HepG2 (cell line): Measurements from ENCODE around the gene PHACTR1. TPM values are rescaled to one million over a fixed set of nuclear protein-coding genes. Genes with fewer than 3 reads are reported as not detected.

Experiments used
- CENPX ChIP-seq: sonication (generic); formaldehyde crosslinking; IDR thresholded peaks from 2 replicates; pipeline ENCODE4 v1.9.0; 2021; ENCODE audit warnings: mild to moderate bottlenecking, missing genetic modification reagents, moderate library complexity
- MAFK ChIP-seq, 2 experiments: IDR thresholded peaks in 1 of 2; conservative IDR thresholded peaks in 1 of 2; 2 replicates each; pipeline ENCODE4 v1.6.1; 2011; ENCODE audit warnings: improper control_type of control experiment in 2 of 2, low read length in 2 of 2
- NR2F6 ChIP-seq, 2 experiments: IDR thresholded peaks; 2 replicates each; pipeline ENCODE4 v1.6.1; 2016; ENCODE audit warnings: antibody characterized with exemption in 1 of 2, mild to moderate bottlenecking in 1 of 2
- PAXIP1 ChIP-seq: sonication (generic); formaldehyde crosslinking; conservative IDR thresholded peaks from 2 replicates; pipeline ENCODE4 v1.4.0; 2020; ENCODE audit warnings: mild to moderate bottlenecking, missing genetic modification reagents, moderate library complexity
- PHF5A ChIP-seq: IDR thresholded peaks from one replicate; pipeline ENCODE4 v1.6.1; 2018; ENCODE audit warnings: low read depth, missing genetic modification reagents; ENCODE audit not compliant: unreplicated experiment
- SNAI1 ChIP-seq: sonication (generic); formaldehyde crosslinking; IDR thresholded peaks from 2 replicates; pipeline ENCODE4 v1.5.0; 2020; ENCODE audit warnings: mild to moderate bottlenecking, missing genetic modification reagents, borderline replicate concordance
- TGIF2 ChIP-seq: IDR thresholded peaks from 2 replicates; pipeline ENCODE4 v1.6.1; 2016; ENCODE audit warnings: control low read depth, missing compliant biosample characterization
- TP53 ChIP-seq: sonication (generic); formaldehyde crosslinking; conservative IDR thresholded peaks from 2 replicates; pipeline ENCODE4 v1.4.0; 2020; ENCODE audit warnings: missing genetic modification reagents
- ZC3H13 ChIP-seq: sonication (generic); formaldehyde crosslinking; IDR thresholded peaks from 2 replicates; pipeline ENCODE4 v1.8.1; 2023; ENCODE audit warnings: mild to moderate bottlenecking, missing genetic modification reagents, moderate library complexity
- ZNF121 ChIP-seq: sonication (generic); formaldehyde crosslinking; IDR thresholded peaks from 2 replicates; pipeline ENCODE4 v1.5.0; 2020; ENCODE audit warnings: mild to moderate bottlenecking, missing genetic modification reagents
- ZNF224 ChIP-seq: sonication (generic); formaldehyde crosslinking; IDR thresholded peaks from 2 replicates; pipeline ENCODE4 v1.5.0; 2020; ENCODE audit warnings: mild to moderate bottlenecking, missing genetic modification reagents
- ZNF513 ChIP-seq: sonication (generic); formaldehyde crosslinking; conservative IDR thresholded peaks from 2 replicates; pipeline ENCODE4 v1.5.0; 2020; ENCODE audit warnings: missing genetic modification reagents
- ZNF850 ChIP-seq: sonication (generic); formaldehyde crosslinking; conservative IDR thresholded peaks from 2 replicates; pipeline ENCODE4 v1.9.0; 2021; ENCODE audit warnings: mild to moderate bottlenecking, missing genetic modification reagents
- polyA plus RNA-seq, 8 experiments: library from polyadenylated mRNA; depleted of rRNA in 3 of 8; stranded (reverse) in 7 of 8; unstranded in 1 of 8; fragments of >200 nt; fragmentation: Illumina TruSeq in 4 of 8; extraction: Trizol in 4 of 8; gene quantifications; 2 replicates each; pipeline versions ENCODE4 v1.2.1 to v1.2.3, GENCODE V29; 2011 to 2016; ENCODE audit warnings: low read depth in 4 of 8, missing spikeins in 1 of 8, mixed read lengths in 1 of 8; ENCODE audit not compliant: insufficient read depth in 1 of 8
- total RNA-seq, 5 experiments: library from RNA; depleted of rRNA; stranded (reverse); fragments of >200 nt; fragmentation: Illumina TruSeq; extraction: Trizol; gene quantifications; 2 replicates each; pipeline ENCODE4 v1.2.3, GENCODE V29; 2016; ENCODE audit warnings: low read depth in 1 of 5
- TF ChIP-seq, protein P1 (sequence below): sonication (generic); formaldehyde crosslinking; IDR thresholded peaks from one replicate; pipeline ENCODE4 v1.5.1; 2020; ENCODE audit warnings: mild to moderate bottlenecking, missing genetic modification reagents; ENCODE audit errors: not compliant biosample characterization

PHACTR1 gene
- total and polyA plus RNA-seq, 2 of the 13 experiments (the other 11 are each of a cell fraction or from before 2014, with no cell fraction given): 0.09 TPM; not detected in 1

DNA sequence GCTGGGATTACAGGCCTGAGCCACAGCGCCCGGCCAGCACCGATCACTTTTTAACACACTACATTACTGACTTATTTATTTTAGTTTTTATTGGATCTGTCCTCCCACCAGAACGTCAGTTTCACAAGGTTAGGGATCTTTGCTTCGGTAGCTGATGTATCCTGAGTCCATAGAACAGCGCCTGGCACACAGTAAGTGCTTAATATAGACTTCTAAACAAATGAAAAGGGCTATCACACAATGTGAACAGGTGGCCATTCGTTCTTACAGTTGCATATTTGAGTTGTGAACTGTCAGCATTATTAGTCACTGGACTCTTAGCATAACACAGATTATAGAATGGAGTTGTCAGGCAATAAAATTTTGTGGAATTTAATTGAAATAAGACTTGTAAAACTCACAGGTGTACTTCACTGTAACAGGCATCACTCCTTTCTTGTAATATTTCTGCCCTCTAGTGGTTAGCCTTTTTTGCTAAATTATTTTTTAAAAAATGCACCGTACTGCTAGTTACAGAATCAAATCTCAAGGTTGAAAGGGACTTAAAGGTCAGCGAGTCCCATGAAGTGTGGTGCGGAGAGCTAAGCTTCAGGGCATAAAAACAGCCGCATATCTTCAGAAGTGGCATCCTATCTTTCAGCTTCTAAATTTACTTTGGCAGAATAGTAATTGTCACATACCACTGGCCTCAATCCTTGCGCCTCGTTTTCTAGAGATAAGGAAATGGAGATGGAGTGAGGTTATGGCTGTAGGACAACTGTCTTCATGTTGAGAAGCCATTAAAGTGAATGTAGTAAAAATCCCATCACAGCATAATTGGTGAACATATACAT, 615.2 kb downstream of the PHACTR1 start (continued):
- no peak for TF ChIP-seq TGIF2
- peak in 1 of 2 experiments; percentile 59; a peak in 2 of 4 replicates for TF ChIP-seq MAFK (conservative IDR thresholded peaks at IDR 0.05 in 1 of 2, IDR thresholded peaks at IDR 0.05 in 1 of 2; ENCODE audit: low read length in 2 of 2)
- no peak for TF ChIP-seq ZNF513
- TF ChIP-seq TP53 (CRISPR knock-in tag): no peak
- TF ChIP-seq, protein P1, sequence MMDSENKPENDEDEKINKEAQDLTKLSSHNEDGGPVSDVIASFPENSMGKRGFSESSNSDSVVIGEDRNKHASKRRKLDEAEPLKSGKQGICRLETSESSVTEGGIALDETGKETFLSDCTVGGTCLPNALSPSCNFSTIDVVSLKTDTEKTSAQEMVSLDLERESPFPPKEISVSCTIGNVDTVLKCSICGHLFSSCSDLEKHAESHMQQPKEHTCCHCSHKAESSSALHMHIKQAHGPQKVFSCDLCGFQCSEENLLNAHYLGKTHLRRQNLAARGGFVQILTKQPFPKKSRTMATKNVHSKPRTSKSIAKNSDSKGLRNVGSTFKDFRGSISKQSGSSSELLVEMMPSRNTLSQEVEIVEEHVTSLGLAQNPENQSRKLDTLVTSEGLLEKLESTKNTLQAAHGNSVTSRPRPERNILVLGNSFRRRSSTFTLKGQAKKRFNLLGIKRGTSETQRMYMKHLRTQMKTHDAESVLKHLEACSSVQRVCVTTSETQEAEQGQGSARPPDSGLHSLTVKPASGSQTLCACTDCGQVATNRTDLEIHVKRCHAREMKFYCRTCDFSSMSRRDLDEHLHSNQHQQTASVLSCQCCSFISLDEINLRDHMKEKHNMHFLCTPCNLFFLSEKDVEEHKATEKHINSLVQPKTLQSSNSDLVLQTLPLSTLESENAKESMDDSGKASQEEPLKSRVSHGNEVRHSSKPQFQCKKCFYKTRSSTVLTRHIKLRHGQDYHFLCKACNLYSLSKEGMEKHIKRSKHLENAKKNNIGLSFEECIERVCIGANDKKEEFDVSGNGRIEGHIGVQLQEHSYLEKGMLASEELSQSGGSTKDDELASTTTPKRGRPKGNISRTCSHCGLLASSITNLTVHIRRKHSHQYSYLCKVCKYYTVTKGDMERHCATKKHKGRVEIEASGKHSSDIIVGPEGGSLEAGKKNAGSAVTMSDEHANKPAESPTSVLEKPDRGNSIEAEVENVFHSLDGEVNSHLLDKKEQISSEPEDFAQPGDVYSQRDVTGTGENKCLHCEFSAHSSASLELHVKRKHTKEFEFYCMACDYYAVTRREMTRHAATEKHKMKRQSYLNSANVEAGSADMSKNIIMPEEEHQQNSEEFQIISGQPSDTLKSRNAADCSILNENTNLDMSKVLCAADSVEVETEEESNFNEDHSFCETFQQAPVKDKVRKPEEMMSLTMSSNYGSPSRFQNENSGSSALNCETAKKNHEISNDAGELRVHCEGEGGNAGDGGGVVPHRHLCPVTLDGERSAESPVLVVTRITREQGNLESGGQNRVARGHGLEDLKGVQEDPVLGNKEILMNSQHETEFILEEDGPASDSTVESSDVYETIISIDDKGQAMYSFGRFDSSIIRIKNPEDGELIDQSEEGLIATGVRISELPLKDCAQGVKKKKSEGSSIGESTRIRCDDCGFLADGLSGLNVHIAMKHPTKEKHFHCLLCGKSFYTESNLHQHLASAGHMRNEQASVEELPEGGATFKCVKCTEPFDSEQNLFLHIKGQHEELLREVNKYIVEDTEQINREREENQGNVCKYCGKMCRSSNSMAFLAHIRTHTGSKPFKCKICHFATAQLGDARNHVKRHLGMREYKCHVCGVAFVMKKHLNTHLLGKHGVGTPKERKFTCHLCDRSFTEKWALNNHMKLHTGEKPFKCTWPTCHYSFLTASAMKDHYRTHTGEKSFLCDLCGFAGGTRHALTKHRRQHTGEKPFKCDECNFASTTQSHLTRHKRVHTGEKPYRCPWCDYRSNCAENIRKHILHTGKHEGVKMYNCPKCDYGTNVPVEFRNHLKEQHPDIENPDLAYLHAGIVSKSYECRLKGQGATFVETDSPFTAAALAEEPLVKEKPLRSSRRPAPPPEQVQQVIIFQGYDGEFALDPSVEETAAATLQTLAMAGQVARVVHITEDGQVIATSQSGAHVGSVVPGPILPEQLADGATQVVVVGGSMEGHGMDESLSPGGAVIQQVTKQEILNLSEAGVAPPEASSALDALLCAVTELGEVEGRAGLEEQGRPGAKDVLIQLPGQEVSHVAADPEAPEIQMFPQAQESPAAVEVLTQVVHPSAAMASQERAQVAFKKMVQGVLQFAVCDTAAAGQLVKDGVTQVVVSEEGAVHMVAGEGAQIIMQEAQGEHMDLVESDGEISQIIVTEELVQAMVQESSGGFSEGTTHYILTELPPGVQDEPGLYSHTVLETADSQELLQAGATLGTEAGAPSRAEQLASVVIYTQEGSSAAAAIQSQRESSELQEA (CRISPR knock-in tag): no peak
- TF ChIP-seq PAXIP1: no peak
- TF ChIP-seq CENPX (CRISPR knock-in tag): no peak
- no peak for TF ChIP-seq NR2F6 (IDR thresholded peaks at IDR 0.05)
- TF ChIP-seq NR2F6 (CRISPR knock-in tag; IDR thresholded peaks at IDR 0.05): no peak
- no peak for TF ChIP-seq ZNF224 (CRISPR knock-in tag)
- no peak for TF ChIP-seq ZNF121
- no peak for TF ChIP-seq PHF5A (CRISPR knock-in tag)
- no peak for TF ChIP-seq ZC3H13 (CRISPR knock-in tag)
- no peak for TF ChIP-seq ZNF850 (CRISPR knock-in tag)
- TF ChIP-seq SNAI1 (CRISPR knock-in tag): no peak
